Lower lobe of right lung (tissue), 2 donors: ENCODE measurements around the gene ZNF574. TPM values are rescaled to one million over a fixed set of nuclear protein-coding genes. Genes with fewer than 3 reads are reported as not detected.

Source experiments
- ATAC-seq, 2 donors: fragments of 200-7000 bp; cut with Tn5 transposase; one replicate each; pipeline ENCODE4 v1.9.1; 2020 to 2022; ENCODE audit warnings: mild to moderate bottlenecking in 2 of 2, moderate library complexity in 2 of 2
- DNase-seq: peaks from one replicate; pipeline ENCODE4 v3.0.0-alpha.2; 2020
- H3K27ac ChIP-seq: fragments of 200-600 bp; one replicate; pipeline ENCODE4 v1.8.0; 2022
- H3K27me3 ChIP-seq: fragments of 200-600 bp; one replicate; pipeline ENCODE4 v1.8.0; 2022; ENCODE audit warnings: low read depth
- H3K36me3 ChIP-seq: fragments of 200-600 bp; one replicate; pipeline ENCODE4 v1.8.0; 2022; ENCODE audit warnings: mild to moderate bottlenecking
- H3K4me1 ChIP-seq: fragments of 200-600 bp; one replicate; pipeline ENCODE4 v1.8.0; 2022
- H3K4me3 ChIP-seq: fragments of 200-600 bp; one replicate; pipeline ENCODE4 v1.8.0; 2022; ENCODE audit warnings: mild to moderate bottlenecking
- H3K9me3 ChIP-seq: fragments of 200-600 bp; one replicate; pipeline ENCODE4 v1.8.0; 2022
- intact Hi-C: fragments of 100-400 bp; cut with DNase I; formaldehyde crosslinking; loops from one replicate; pipeline ENCODE4 v1.11.0; 2022
- total RNA-seq: library from RNA; stranded (reverse); fragmentation: NEBNext Ultra II Directional; extraction: Animal tissue kit (Norgen Biotek cat#: 25700); gene quantifications from one replicate; pipeline ENCODE4 v1.2.1, GENCODE V29; 2021
- TF ChIP-seq, protein P1 (sequence below): fragments of 200-600 bp; IDR thresholded peaks from one replicate; pipeline ENCODE4 v1.8.0; 2022; ENCODE audit warnings: antibody characterized with exemption, mild to moderate bottlenecking
- donor health status: DM: no; HTN: yes; CAD: no; lungs with severe emphysema.

The ZNF574 gene
- total RNA-seq, 1 donor from 2014 or later: 11.8 TPM

DNA sequence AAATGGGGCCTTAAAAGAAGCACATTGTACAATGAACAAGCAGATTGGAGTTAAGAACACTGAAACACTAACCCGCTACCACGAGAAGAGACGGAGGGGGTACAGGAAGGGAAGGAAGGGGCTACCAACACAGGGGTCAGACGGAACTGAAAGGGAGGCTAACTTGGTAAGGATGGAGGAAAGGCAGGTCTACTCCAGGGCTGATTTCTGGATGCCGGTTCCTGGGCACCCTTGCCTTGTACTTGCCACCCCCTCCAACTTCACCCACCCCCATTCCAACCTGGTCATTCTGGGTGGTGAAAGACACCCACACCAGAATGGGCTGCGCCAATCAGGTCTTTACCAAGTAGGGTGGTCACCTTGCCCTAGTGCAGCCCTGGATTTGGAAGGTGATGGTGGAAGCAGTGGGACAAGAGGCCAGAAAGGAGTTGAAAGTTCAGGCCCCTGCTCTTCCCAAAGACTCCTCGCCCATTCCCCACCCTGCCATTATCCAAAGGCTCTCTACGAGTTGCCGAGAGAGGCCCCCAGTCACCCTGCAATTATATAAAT is 10.3 kb downstream of the ZNF574 start:
- TF ChIP-seq, protein P1, sequence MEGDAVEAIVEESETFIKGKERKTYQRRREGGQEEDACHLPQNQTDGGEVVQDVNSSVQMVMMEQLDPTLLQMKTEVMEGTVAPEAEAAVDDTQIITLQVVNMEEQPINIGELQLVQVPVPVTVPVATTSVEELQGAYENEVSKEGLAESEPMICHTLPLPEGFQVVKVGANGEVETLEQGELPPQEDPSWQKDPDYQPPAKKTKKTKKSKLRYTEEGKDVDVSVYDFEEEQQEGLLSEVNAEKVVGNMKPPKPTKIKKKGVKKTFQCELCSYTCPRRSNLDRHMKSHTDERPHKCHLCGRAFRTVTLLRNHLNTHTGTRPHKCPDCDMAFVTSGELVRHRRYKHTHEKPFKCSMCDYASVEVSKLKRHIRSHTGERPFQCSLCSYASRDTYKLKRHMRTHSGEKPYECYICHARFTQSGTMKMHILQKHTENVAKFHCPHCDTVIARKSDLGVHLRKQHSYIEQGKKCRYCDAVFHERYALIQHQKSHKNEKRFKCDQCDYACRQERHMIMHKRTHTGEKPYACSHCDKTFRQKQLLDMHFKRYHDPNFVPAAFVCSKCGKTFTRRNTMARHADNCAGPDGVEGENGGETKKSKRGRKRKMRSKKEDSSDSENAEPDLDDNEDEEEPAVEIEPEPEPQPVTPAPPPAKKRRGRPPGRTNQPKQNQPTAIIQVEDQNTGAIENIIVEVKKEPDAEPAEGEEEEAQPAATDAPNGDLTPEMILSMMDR: no peak
- no peak for ATAC-seq

DNA sequence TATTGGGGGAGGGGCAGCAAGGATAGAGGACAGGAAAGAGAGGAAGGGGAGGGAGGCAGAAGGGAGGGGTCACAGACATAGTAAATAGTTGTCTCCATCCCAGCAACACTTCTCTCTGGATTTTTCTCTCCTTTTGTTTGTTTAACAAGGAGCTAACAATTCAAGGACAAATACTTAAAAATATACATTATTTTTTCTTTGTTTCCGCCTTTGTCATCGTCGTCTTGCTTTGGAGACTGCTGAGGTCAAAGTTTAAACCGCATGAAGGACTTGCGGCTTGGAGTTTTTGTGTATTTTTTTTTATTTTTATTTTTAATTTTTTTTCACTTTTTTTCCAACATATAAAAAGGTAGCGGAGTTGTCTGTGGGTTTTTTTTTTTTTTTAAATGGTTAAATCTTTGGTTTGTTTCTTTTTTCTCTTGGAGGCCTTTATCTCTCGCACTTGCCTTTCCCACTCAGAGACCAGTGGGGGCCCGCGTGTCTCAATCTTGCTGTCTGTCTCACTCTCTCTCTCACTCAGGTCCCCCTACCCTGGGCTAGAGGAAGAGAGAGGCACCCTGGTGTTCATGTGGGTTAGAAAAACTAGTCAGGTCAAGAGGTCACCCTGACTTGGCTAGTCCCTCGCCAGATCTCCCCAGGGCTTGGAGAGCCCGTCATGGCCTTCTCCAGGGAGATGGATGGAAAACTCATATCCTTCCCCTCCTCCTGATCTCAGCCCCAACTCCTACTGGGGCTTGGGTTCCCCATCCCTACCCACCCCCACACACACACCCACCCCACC is 11.0 kb downstream of the ZNF574 start:
- Histone ChIP-seq H3K4me1 (peaks cover 16% of the 10 kb centered on the region), H3K27me3 (no peaks in the 10 kb centered on the region), H3K27ac (no peak overlapping the region), H3K4me3 (no peak overlapping the region), H3K36me3 (peaks cover 11% of the 10 kb centered on the region), H3K9me3 (no peaks in the 10 kb centered on the region)
- TF ChIP-seq, protein P1: no peak
- no peak for ATAC-seq
- DNase-seq: peak; percentile 4
- intact Hi-C loops: no loop called here

More for the DNA sequence above, 10.3 kb downstream of the ZNF574 start:
- Histone ChIP-seq H3K27me3 (no peaks in the 10 kb centered on the region), H3K9me3 (no peaks in the 10 kb centered on the region), H3K36me3 (peaks cover 18% of the 10 kb centered on the region), H3K4me3 (no peak overlapping the region), H3K27ac (no peak overlapping the region), H3K4me1 (peaks cover 16% of the 10 kb centered on the region)
- peak; percentile 14 for DNase-seq
- intact Hi-C loops: no loop called here

DNA sequence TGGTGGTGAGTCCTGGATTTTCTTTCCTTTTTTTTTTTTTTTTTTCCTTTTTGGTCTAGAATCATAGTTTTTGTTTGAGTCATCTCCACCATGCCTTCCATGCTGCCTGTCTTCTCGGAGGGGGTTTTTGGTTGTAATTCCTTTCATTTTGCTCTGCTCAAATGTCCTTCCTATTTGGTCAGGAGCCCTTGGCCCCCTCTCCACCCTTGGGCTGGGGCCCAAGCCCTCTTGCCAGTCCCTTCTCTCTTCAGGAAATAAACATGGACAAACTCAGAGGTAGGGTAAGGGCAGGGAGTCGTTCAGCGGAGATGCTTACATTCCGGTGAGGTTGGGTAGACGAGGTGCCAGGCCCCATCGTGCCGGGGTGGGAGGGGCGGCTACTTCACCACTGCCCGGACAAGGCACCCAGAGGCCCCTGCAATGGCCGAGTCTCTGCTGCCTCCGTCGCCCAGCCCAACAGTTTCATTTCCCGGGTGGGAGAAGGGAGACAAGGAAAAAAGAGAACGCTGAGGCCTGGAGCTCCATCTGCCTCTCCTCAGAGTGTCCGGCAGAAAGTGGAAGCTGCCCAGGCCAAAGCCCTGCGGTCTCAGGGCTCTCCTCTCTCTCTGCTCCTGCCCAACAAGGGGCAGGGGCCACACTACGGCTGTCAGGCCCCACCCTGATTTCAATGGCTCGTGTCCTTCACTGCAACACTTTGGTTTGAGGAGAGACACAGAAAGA is 12.7 kb downstream of the ZNF574 start:
- ATAC-seq (peak; percentile 21 to 24), DNase-seq (no peak)
- peaks cover 16% of the 10 kb centered on the region for H3K4me1 ChIP-seq
- TF ChIP-seq, protein P1: no peak
- H3K27ac ChIP-seq: no peak overlapping the region
- H3K27me3 ChIP-seq: no peaks in the 10 kb centered on the region
- intact Hi-C loops: no loop called here
- H3K36me3 ChIP-seq: peaks cover 5% of the 10 kb centered on the region
- H3K4me3 ChIP-seq: no peak overlapping the region
- no peaks in the 10 kb centered on the region for H3K9me3 ChIP-seq

DNA sequence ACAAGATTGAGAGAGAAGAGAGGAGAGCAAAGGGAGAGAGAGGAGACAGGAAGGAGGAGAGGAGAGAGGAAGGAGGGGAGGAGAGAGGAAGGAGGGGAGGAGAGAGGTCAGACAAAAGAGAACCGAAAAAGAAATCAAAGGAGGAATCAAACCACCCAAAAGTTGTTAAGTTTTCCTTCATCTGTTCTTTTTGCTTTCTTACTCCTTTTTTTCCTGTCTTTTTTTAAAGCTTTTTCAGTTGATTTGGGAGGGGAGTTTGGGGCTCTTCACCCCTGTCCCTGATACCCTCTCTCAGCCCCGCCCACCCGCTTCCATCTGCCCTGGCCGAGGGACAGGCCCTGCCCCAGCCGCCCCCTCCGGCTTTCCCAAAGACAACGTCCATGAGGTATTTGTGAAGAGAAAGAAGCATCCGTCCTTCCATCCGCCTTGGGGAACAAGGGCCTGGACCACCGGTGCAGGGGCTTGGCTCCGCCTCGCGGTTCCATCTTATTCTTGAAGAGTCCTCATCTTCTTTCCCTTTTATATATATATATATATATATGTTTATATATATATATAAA is 13.3 kb downstream of the ZNF574 start:
- Histone ChIP-seq H3K36me3 (peaks cover 2% of the 10 kb centered on the region), H3K4me1 (peaks cover 16% of the 10 kb centered on the region), H3K9me3 (no peaks in the 10 kb centered on the region), H3K4me3 (no peak overlapping the region), H3K27ac (no peak overlapping the region), H3K27me3 (no peaks in the 10 kb centered on the region)
- intact Hi-C loops: no loop called here
- TF ChIP-seq, protein P1: no peak
- no peak for ATAC-seq
- DNase-seq: no peak

DNA sequence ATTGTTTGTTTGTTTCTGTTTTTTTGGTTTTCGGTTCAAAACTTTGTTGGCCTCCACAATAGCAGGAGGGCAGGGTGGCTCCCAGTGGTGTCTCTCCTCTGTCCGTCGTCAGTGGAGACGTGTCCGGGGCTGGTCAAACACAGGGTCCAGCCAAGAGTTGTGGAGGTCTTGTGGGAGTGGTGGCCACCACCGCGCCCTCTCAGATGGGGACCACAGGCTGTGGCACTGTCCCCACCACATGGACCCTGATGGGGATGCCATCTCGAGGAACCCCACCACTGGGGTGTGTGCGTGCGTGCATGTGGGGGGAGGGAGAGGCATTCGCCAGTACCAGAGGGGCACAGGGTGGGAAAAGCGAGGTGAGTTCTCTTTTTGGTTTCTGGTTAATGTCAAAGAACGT is 13.8 kb downstream of the ZNF574 start:
- Histone ChIP-seq H3K27me3 (no peaks in the 10 kb centered on the region), H3K36me3 (peaks cover 3% of the 10 kb centered on the region), H3K27ac (no peak overlapping the region), H3K4me3 (no peak overlapping the region), H3K4me1 (peaks cover 16% of the 10 kb centered on the region), H3K9me3 (no peaks in the 10 kb centered on the region)
- DNase-seq: no peak
- TF ChIP-seq, protein P1: no peak
- intact Hi-C loops: no loop called here
- no peak for ATAC-seq
